Renal pelvis (tissue), 12 donors: ENCODE results near the gene C10orf105. TPM values are rescaled to one million over a fixed set of nuclear protein-coding genes. Genes with fewer than 3 reads are reported as not detected.

ENCODE experiments used
- DNase-seq: peaks from one replicate; pipeline ENCODE4 v3.0.0-alpha.2; 2013
- long read RNA-seq, 16 experiments: transcript quantifications; one replicate each; lab custom pipeline, GENCODE V29; 2026
- polyA plus RNA-seq, 3 donors: library from polyadenylated mRNA; unstranded; fragments of 120-200 nt; gene quantifications; one replicate each; pipeline ENCODE4 v1.2.1, GENCODE V29; 2013; ENCODE audit not compliant: insufficient read length in 3 of 3

C10orf105 gene, protein sequence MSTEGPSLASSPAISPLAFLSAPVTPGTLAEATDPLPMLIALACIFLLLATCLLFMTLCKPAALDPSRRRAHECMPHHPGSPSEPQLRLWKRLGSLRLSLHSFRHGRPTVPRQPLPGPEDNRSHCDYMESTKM
- under 1 TPM; 0.07 to 0.26 (median 0.21) TPM for polyA plus RNA-seq
- long read RNA-seq, donor 1 = 0 reads
- long read RNA-seq, donor 2 = 0 reads
- long read RNA-seq, donor 3, full-length matches to known transcripts = 1 of 1 reads
- long read RNA-seq, donor 3, partial matches to known transcripts = 0 of 1 reads
- long read RNA-seq, donor 3, other reads (novel, unspliced or antisense) = 0 of 1 reads
- long read RNA-seq, donor 4 = 0 reads
- long read RNA-seq, donor 5 = 0 reads
- long read RNA-seq, donor 6 = 0 reads
- long read RNA-seq, donor 7 = 0 reads
- long read RNA-seq, donor 8 = 0 reads
- long read RNA-seq, donor 9, full-length matches to known transcripts = 1 of 1 reads
- long read RNA-seq, donor 9, partial matches to known transcripts = 0 of 1 reads
- long read RNA-seq, donor 9, other reads (novel, unspliced or antisense) = 0 of 1 reads
- long read RNA-seq, donor 10 = 0 reads
- long read RNA-seq, donor 11 = 0 reads
- long read RNA-seq, donor 12 = 0 reads
- long read RNA-seq, donor 13 = 0 reads
- long read RNA-seq, donor 14 = 0 reads
- long read RNA-seq, donor 15 = 0 reads
- long read RNA-seq, donor 16 = 0 reads

DNA sequence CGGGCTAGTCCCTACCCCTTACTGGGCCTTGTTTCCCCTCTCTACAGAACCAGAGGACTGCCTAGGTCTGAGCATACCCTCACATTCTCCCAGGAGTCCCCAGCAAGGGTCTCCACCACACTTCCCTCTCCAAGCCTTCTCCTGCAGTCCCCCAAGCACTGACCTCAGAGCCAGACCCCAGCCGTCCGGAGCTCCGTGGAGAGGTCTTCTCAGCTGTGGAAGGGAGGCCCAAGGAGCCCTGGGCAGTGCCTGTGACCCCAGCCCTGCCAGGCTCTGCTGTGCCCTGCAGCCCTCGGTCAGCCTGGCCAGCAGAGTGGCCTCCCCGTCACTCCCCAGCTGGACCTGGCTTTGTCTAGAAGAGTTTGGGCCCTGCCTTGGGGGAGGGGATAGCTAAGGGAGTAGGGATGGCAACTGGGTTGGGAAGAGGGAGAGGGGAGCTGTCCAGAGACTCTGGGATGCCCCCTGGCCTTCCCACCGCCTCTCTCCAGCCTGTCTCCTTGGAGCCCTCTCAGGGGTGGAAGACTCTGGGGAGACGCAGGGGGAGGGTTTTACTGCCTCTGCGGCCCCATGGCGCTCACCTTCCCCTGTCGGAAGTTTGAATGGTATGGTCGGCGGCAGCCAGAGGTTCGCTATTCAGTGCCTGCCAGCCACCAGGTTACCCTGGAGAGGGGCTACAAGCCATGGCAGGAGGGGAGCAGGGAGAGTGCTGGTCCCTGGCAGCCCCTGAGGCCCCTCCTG is at the start of gene C10orf105:
C10orf105 (minus strand) TSS at position 315 of the 738 bp plus-strand sequence. CDS start 3,441 bp downstream, outside the sequence.
- peak; percentile 24 for DNase-seq

DNA sequence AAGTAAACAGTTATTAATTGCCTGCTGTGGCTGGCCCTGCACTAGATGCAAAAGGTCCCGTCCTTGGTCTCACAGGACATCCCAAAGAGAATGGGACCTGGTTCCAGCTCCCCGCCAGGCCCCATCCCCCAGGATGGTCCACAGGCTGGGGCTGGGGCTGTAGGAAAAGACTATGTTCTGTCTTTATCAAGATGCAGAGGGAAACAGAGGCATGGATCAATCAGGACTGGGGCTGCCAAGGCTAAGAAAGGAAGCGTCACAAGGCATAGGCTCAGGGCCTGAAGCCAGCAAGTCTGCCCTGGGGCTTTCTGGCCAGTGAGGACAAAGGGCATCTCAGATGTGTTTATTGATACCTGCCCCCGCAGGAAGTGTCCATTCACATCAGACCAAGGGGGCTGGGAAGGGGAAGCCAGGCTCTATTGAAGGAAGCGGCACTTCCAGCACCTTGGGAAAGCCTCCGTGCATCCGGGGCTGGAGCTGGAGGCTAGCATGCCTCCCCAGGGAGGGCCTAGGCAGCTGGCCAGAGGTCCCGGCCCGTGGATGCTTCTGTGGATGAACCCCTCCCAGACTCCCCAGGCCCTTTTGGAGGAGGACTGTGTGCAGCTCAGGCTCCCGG is 48.0 kb upstream of the C10orf105 start:
- no peak for DNase-seq

DNA sequence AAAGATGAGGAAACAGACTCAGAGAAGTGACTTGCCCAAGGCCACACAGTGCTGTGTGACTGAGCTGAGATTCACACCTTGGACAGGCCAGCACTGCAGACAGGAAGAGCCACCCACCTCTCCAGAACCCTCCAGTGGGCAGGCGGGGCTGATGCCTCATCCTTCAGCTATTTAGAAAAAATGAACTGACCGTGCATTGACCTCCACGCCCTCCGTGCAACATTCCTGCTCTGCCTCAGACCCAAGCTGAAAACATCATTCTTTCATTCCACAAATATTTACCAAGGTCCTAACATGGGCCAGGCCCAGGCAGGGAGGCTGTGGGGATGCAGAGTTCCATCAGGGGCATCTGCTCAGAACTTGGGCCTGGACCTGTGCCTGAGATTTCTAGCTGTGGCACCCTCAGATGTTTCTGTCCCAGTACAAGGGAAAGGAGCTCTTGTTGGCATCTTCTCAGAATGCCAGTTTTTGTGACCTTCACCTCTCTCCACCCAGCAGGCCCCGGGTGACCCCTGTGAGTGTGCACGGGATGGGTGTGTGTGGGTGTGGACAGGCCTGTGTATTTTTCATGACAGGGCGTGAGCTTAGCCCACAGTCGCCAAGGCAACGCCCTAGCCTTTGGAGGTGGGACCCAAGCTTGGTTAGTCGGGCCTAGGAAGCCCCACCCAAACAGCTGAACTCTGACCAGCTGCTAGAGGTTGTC is 47.3 kb upstream of the C10orf105 start:
- peak; percentile 24 for DNase-seq

DNA sequence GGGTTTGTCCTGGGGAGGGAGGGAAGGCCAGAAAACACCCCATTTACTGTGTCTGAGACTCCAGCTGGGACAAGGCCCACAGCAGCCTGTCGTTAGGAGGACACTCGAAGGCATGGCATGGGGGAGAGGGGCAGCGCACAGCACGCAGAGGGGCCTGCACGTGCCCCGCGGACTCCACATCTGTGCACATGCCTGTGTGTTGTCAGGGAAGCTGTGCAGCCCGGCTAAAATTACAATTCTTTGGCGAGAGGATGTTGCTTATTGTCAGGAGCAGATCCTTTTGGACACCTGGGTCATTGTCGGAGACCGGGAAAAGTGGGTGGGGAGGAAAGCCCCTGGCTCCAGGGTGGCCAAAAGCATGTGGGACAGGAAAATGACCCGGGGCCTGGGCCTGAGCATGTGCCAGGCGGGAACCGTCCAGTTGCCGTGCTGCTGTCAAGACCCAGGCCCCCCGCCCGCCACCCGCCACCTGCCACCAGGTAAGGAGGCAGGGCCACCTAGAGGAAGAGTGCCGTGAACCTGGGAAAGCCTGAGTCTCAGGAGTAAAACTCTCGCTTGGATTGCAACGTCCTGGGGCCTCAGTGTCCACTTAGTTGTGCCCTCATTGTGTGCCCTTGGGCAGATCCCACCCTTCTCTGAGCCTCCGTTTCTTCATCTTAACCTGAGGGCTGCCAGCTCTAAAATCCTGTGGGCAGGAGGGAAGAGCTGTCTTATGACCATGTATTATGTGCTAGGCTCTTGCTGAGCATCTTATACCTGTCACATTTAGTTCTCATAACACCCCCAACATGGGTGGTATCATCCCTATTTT is 46.5 kb upstream of the C10orf105 start:
- no peak for DNase-seq

DNA sequence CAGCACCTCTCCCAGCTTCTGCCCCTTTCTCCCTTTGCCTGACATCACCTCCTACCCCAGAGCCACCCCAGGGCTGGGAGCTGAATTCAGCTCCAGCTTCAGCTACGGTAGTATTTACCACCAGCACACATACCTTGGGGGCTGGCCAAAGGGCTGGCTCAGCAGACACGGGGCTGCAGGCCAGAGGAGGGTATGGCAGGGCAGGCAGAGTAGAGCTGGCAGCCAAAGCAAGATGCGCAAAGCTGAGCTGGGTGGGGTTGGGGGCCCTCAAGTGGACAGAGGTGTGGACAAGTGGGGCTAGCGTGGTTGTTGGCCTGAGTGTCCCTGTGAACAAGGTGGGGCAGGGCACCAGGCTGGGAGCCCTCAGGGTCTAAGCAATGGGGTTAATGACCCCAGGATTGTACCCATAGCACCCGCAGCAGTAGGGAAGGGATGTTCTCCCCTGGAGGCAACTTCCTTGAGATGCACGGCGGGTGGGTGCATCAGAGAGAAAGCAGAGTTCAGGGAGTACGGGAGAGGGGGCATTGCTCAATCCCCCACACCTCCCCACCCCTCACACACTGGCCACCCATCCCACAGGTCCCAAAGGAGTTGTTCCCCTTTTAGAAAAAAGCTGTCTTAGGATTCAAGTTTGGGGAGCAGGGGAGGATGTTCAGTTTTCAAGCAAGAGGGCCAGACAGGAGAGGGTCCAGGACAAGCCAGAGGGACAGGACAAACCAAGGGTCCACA is 45.8 kb upstream of the C10orf105 start:
- no peak for DNase-seq

DNA sequence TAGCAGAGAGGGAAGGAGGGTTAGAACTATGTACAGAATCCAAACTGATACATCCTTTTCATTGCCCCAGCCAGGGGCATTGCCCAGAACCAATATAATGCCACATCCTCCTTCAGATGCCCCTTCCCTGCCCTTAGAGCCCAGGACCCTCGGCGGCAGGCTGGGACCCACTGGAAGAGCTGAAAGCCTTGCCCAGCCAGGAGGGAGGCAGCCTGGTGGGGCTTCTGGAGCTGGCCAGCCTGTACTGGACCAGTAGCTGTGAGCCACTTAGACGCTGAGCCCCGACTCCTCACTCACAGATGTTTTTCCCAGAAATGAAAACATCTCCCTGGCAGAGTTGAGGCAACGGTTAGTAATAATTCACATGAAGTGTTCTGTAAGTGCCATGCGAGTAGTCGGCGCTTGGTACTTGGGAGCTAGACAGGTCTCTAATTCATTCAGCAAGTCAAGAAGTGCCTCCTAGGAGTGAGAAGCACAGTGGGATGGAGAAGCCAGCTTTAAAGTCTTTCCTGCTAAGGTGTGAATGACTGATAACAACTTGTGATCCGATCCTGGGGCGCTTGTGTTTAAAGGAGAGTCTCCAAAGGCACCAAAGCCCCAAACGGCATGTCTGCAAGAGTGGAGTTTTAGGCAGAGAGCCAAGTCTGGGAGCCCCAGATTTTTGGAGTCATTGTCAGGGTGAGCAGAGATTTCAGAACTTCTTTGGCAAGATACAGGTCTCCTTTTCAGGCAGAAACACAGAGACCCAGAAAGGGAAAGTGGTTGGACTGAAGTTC is 44.0 kb upstream of the C10orf105 start:
- DNase-seq = no peak

DNA sequence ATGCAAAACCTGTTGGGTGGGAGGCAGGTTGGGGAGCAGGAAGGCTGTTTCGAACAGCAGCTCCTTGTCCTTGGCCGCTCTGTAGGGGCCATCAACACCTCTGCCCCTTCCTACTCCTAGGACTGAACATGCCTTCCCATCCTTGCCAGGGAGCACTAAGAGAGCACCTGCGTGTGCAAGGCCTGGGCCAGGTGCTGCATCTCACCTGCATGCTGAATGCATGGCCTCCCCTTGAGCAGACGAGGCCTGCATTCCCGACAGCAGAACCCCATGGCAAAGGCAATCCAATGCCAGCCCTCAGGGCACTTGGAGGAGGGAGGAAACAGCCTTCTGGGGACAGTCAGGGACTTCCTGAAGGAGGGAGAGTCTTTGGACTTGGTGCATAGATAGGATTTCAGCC is 42.7 kb upstream of the C10orf105 start:
- DNase-seq = no peak

DNA sequence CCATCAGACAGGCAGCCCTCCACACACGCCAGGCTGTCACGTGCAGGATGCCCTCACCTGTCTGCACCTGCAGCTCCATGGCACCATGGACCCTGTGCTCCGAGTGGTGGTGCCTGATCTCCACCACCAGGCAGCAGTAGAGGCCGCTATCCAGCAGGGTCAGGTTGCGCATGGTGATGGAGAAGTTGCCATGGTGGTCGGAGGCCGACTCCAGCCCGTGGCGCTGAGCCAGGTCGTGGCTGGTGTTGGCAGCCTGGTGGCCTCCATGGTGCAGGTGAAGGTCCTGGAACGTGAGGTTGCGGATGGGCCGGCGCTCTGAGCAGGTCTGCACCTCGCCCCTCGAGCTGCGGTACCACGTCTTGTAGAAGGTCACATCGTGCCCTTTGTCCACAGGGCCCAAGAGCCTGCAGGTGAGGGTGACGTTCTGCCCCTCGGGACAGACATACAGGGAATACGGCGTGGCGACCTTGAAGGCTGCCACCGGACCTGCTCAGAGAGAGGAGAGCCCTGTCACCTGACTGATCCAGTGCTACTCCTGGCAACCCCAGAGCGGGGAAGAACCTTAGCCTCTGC is 42.0 kb upstream of the C10orf105 start:
- DNase-seq = no peak

DNA sequence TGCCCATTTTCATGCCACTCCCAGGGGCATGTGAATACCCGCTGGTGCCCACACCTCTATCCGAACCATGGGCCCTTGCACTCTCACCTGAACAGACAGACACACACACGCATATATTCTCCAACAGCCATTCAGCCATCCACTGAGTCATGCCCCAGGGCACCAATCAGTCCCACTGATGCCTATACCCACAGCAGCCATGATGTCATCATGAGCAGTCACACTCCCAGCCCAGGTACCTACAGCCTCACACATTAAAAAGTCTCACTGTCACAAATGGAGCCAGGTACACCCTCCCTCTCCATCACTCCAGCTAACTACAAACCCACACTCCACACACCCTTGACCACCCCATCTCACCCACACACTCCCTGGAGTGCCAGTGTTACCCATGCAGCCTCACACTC is 41.5 kb upstream of the C10orf105 start:
- no peak for DNase-seq

DNA sequence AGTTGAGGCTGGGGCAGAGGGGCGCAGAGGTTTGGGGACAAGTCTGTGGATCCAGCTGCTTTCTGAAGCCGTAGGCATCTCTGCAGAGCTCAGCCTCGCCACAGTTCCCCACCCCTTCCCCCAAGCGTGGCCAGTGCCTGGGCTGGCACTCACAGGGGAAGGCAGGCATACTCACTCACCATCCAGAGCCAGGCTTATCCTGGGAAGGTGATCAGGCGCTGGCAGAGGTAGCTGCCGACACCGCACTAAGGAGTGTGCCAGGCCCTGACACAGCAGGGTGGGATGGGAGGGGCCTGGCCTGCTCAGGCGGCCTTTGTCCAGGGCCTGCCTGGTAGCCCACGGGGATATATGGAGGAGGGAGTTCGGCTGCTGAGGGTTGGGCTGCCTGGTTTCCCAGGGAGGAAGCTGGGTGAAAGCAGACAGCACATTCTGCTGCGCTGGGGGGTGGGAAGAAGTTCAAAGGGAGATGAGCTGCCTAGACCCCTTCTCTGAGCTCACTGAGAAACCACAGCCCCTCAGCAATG is 37.9 kb upstream of the C10orf105 start:
- no peak for DNase-seq

DNA sequence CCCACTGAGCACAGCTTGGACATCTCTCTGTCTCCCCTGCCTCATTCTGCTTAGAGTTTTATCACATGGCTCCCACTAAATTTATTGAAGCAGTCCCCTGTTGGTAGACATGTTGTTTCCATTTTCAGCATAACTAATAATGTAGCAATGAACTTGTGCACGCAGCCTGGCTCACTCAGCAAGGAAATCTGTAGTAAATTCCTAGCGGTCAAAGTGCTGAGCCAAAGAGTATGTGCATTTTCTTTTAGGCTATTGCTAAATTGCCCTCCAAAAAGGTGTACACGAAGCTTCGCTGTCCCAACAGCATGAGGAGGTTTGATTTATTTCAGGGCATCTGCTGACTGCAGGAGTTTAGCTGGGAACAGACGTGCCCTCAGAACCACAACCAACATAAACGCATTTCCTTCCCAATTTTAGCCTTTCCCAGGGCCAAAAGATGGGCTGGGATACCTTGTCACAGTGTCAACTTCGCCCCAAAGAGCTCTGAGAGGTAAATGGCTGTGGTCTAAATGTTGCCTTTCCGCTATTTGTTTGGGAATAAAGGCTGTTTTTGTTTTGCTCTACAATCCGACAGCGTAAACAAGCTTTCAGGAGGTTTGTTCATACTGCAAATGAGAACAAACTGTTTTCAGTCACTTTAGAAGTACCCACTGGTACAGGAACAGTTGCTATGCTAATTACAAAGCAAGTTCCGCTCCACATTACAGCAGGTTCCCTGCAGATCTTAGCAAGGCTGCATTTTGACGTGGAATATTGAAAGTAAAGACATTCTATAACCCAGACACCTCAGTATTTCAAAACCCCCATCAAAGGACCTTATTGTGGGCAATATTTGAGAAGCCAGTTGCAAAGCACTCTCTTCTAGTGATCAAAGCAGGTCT is 37.0 kb upstream of the C10orf105 start:
- DNase-seq = peak; percentile 46

DNA sequence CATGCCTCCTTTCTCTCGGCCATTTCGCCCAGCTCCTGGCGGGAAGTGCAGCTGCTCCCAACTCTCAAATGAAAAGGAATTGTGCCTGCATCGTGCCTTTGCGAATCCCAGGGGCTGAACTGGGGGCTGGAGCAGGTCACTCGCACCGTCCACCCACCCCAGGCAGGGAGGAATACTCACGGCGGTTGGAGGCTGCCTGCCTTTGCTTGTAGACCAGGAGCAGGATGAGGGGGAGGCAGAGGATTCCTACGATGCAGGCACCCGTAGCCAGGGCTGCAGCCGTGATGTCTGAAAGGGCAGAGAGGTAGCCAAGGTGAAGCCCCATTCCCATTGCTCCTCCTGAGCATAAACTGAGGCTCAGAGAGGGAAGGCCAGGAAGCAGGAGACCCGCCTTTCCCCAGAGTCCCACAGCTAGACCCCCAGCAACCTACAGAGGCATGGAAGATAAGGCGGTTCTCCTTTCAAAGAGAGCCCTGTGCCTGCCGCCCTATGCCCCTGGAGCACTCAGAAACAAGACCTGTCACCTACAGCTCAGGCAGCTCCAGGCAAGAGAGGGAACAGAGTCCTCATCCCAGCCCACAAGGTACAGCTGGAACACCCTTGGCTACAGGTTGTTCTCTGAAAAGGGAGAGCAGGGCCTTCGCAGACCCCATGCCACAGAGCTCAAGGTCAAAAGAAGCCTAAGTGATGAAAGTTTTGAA is 35.8 kb upstream of the C10orf105 start:
- peak; percentile 42 for DNase-seq

DNA sequence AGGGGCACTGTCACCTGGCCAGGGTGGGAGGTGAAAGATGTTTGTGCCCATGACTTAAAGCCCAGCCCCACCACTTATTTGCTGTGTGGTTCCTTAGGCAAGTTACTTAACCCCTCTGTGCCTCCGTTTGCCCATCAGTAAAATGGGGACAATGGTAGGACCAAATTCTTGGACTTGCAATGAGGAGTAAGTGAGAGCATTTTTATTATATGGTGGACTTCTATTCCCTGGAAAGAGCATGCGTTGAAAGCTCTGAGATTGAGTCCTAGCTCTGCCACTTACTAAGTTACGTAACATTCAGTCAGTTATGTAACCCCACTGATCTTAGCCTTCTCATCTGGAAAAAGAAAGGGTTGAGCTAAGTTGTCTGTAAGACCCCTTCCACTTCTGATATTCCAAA is 35.0 kb upstream of the C10orf105 start:
- no peak for DNase-seq

DNA sequence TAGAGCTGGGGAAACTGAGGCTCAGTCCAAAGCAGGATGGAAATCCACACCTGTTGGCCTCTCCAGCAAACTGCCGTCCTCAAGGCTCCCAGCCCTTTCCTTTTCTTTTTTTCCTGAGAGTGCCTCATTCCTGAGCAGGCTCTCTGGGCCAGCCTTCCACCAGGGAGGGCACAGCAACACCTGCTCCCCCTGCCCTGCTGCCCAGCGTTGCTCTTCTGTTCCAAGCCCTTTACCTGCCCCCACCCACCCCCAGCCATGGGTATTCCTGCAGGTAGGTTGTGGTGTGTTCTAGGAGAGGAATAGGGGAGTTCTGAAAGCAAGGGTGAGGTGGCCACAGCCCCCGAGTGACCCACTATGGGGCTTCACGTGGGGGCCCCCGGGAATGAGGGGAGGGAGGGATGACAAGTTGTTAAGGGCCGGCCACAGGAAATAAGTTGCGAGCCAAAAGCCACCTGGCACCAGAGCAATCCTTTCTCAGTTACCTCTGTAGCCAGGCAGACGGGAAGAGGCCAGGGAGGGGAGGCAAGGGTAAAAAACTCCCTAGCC is 34.5 kb upstream of the C10orf105 start:
- no peak for DNase-seq

DNA sequence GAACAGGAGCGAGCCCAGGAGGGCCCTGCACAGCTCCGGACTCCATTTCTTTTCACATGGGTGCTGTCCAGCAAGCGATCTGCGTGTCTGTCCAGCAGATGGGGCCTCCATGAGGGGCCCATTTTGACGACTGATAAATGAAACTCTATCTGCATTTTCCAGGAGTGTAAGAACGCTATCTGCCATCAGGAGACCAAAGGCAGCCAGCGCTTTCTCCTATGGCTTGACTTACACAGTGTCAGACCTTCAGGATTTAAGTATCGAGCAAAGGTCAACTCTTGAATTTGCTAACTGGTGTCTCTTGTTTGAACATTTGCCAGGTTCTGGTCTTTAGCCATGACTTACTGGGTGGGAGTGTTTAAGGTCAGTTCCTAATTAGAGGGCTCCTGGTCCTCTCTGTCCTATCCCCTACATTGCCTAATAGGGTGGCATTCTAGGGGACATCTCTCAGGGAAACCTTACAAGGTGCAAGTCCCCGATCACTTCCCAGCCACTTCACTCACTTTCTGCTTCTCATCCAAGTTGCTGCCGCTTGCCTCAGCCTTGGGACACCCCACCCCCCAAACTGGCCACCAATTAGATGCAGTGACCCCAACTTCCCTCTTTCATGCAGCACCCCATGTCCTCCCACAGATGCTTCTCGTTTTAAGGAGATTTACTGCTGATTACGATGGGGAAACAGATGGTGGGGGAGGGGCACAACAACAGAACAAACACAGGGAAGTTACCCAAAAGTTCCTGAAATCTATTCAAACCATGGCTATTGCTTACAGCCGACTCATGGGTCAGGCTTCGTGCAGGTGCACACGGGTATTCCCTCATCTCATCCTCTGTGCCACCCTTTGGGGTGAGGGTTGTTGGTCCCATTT is 33.7 kb upstream of the C10orf105 start:
- DNase-seq = no peak
